Left ventricle myocardium inferior (tissue), 1 donor: ENCODE results near the gene EFHC1. TPM values are rescaled to one million over a fixed set of nuclear protein-coding genes. Genes with fewer than 3 reads are reported as not detected.

Experiments used
- DNase-seq: peaks from one replicate; pipeline ENCODE4 v3.0.0-alpha.2; 2020
- H3K27ac ChIP-seq: fragments of 200-600 bp; replicated peaks from 2 replicates; pipeline ENCODE4 v1.8.0; 2021
- H3K27me3 ChIP-seq: fragments of 200-600 bp; 2 replicates; pipeline ENCODE4 v1.8.0; 2021; ENCODE audit warnings: low read depth
- H3K36me3 ChIP-seq: fragments of 200-600 bp; 2 replicates; pipeline ENCODE4 v1.8.0; 2021
- H3K4me1 ChIP-seq: fragments of 200-600 bp; 2 replicates; pipeline ENCODE4 v1.8.0; 2021
- H3K4me3 ChIP-seq: fragments of 200-600 bp; 2 replicates; pipeline ENCODE4 v1.8.0; 2021; ENCODE audit warnings: mild to moderate bottlenecking, moderate library complexity
- H3K9me3 ChIP-seq: fragments of 200-600 bp; replicated peaks from 2 replicates; pipeline ENCODE4 v1.8.0; 2021
- CTCF ChIP-seq: fragments of 200-600 bp; IDR thresholded peaks from 2 replicates; pipeline ENCODE4 v1.8.0; 2021; ENCODE audit warnings: antibody characterized with exemption, mild to moderate bottlenecking, borderline replicate concordance
- intact Hi-C: fragments of 100-400 bp; cut with micrococcal nuclease; formaldehyde crosslinking; loops from one replicate; pipeline ENCODE4 v1.11.0; 2022
- total RNA-seq: library from RNA; stranded (reverse); fragmentation: NEBNext Ultra II Directional; extraction: Animal tissue kit (Norgen Biotek cat#: 25700); gene quantifications from one replicate; pipeline ENCODE4 v1.2.1, GENCODE V29; 2021
- donor health status: DM: no; HTN: yes; CAD: no; lungs with severe emphysema.

Gene EFHC1
- total RNA-seq, 1 donor from 2014 or later, result 5.7 TPM

GRCh38 chr6:52415917-52416628 lies 4.1 kb upstream of the EFHC1 start:
- H3K36me3 ChIP-seq, result no peaks in the 10 kb centered on the region
- no peaks in the 10 kb centered on the region for H3K9me3 ChIP-seq
- no peak for DNase-seq
- intact Hi-C loops, result loop anchor here (2.0 to 5.0 kb wide), 3 partner anchors 85 to 247 kb away; no protein-coding TSS in a partner anchor
- no peak for TF ChIP-seq CTCF
- peaks cover 40% of the 10 kb centered on the region for H3K4me1 ChIP-seq
- H3K27me3 ChIP-seq, result no peaks in the 10 kb centered on the region
- no peak overlapping the region for H3K27ac ChIP-seq
- H3K4me3 ChIP-seq, result no peak overlapping the region

GRCh38 chr6:52416629-52417151 lies 3.5 kb upstream of the EFHC1 start:
- intact Hi-C loops, result loop anchor here (2.0 to 5.0 kb wide), 3 partner anchors 84 to 246 kb away; no protein-coding TSS in a partner anchor
- peaks cover 43% of the 10 kb centered on the region for H3K4me1 ChIP-seq
- no peak overlapping the region for H3K4me3 ChIP-seq
- no peaks in the 10 kb centered on the region for H3K27me3 ChIP-seq
- DNase-seq, result no peak
- no peaks in the 10 kb centered on the region for H3K36me3 ChIP-seq
- no peaks in the 10 kb centered on the region for H3K9me3 ChIP-seq
- peak; percentile 88 for TF ChIP-seq CTCF
- H3K27ac ChIP-seq, result peak overlapping the region; percentile 92

DNA sequence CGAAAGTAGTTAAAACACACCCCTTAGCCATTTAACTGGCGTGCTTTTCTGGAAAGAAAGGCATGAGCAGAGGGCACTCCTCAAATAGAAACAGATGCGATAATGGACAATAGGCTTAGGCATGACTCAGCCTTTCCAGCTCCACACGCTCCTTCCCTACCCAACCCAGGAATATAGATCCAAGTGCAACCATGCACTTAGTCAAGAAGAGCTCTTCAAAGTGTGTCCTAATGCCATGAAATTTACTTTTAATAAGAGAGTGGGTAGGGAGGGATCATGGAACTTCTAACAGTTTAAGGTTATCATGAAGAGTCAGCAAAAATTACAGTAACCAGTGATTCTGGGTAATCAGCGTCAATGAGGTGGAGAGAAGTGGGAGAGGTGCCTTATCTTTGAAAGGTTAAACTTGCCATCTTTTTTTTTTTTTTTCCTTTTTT lies 2.4 kb upstream of the EFHC1 start:
- TF ChIP-seq CTCF, result no peak
- DNase-seq, result no peak
- Histone ChIP-seq H3K4me1 (peaks cover 43% of the 10 kb centered on the region), H3K27ac (peak overlapping the region; percentile 92), H3K4me3 (no peak overlapping the region), H3K27me3 (no peaks in the 10 kb centered on the region), H3K36me3 (no peaks in the 10 kb centered on the region), H3K9me3 (no peaks in the 10 kb centered on the region)
- intact Hi-C loops, result loop anchor here (2.0 to 5.0 kb wide), 3 partner anchors 83 to 245 kb away; no protein-coding TSS in a partner anchor

DNA sequence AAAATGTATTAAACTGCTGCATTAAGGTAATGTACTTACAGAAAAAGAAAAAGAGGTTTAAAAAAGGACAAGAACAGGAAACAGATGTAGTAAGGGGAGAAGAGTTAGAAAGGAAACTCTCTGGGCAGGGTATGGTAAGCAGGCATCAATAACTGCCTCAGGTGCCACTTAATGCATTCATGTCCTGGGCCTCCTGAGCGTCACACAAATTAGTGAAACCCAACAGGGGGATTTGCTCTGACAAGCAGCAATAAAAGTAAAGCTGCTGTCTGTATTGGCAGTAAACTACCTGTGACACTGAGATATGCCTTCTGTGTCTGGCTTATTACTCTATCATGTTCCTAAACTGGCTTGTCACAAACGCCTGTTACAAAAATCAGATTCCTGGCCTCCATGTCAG lies 1.5 kb upstream of the EFHC1 start:
- Histone ChIP-seq H3K4me3 (no peak overlapping the region), H3K27ac (peak overlapping the region; percentile 92), H3K27me3 (no peaks in the 10 kb centered on the region), H3K9me3 (no peaks in the 10 kb centered on the region), H3K36me3 (no peaks in the 10 kb centered on the region), H3K4me1 (peaks cover 43% of the 10 kb centered on the region)
- intact Hi-C loops, result loop anchor here (5.0 kb wide), 1 partner anchor 174 kb away; no protein-coding TSS in a partner anchor
- TF ChIP-seq CTCF, result no peak
- no peak for DNase-seq

- DNase-seq, result no peak
- no peak for TF ChIP-seq CTCF
- Histone ChIP-seq H3K4me1 (peaks cover 51% of the 10 kb centered on the region), H3K27me3 (no peaks in the 10 kb centered on the region), H3K36me3 (no peaks in the 10 kb centered on the region), H3K27ac (peak overlapping the region; percentile 92), H3K9me3 (no peaks in the 10 kb centered on the region), H3K4me3 (peak overlapping the region; percentile 93)
- intact Hi-C loops, result no loop called here
These were observed 671 bp downstream of the EFHC1 start for GRCh38 chr6:52420668-52421358.
